ENCODE results near the gene SPEF2.

Gene SPEF2

GRCh38 chr5:35736280-35736679, 118.6 kb downstream of the SPEF2 start:
- no peak for ATAC-seq
- TF ChIP-seq ZFP30 (CRISPR knock-in tag; IDR thresholded peaks at IDR 0.05) (no peak), ESRRG (CRISPR knock-in tag; IDR thresholded peaks at IDR 0.05) (no peak), SNAI2 (CRISPR knock-in tag; IDR thresholded peaks at IDR 0.05) (no peak), RARB (CRISPR knock-in tag; IDR thresholded peaks at IDR 0.05) (no peak), CSRNP3 (CRISPR knock-in tag; IDR thresholded peaks at IDR 0.05) (no peak), OSR1 (CRISPR knock-in tag; IDR thresholded peaks at IDR 0.05) (no peak), PATZ1 (CRISPR knock-in tag; IDR thresholded peaks at IDR 0.05; ENCODE audit: borderline replicate concordance) (no peak)

- TF ChIP-seq PATZ1 (CRISPR knock-in tag; IDR thresholded peaks at IDR 0.05; ENCODE audit: borderline replicate concordance) (no peak), GLIS3 (CRISPR knock-in tag; IDR thresholded peaks at IDR 0.05) (no peak), OSR1 (CRISPR knock-in tag; IDR thresholded peaks at IDR 0.05) (no peak), ISL1 (CRISPR knock-in tag; IDR thresholded peaks at IDR 0.05) (no peak), CSRNP3 (CRISPR knock-in tag; IDR thresholded peaks at IDR 0.05) (no peak), TCF4 (CRISPR knock-in tag; IDR thresholded peaks at IDR 0.05; ENCODE audit: borderline replicate concordance) (no peak), SNAI2 (CRISPR knock-in tag; IDR thresholded peaks at IDR 0.05) (no peak), ZNF565 (CRISPR knock-in tag; conservative IDR thresholded peaks at IDR 0.05; ENCODE audit: low read depth) (no peak), TOX (CRISPR knock-in tag; IDR thresholded peaks at IDR 0.05; ENCODE audit: borderline replicate concordance) (no peak), ARNTL (CRISPR knock-in tag; IDR thresholded peaks at IDR 0.05; ENCODE audit: borderline replicate concordance, low read depth) (no peak), PPARA (CRISPR knock-in tag; IDR thresholded peaks at IDR 0.05; ENCODE audit: borderline replicate concordance) (no peak), CSDC2 (CRISPR knock-in tag; IDR thresholded peaks at IDR 0.05) (no peak), RARB (CRISPR knock-in tag; IDR thresholded peaks at IDR 0.05) (no peak), BACH2 (CRISPR knock-in tag; IDR thresholded peaks at IDR 0.05; ENCODE audit: borderline replicate concordance) (no peak), ZNF70 (CRISPR knock-in tag; IDR thresholded peaks at IDR 0.05) (no peak), ZFP30 (CRISPR knock-in tag; IDR thresholded peaks at IDR 0.05) (no peak), CREB5 (CRISPR knock-in tag; IDR thresholded peaks at IDR 0.05; ENCODE audit: low read depth) (no peak), ZC3H10 (CRISPR knock-in tag; IDR thresholded peaks at IDR 0.05) (no peak), ESRRG (CRISPR knock-in tag; IDR thresholded peaks at IDR 0.05) (no peak)
- no peak for ATAC-seq
Measured at GRCh38 chr5:35741126-35741716, 123.6 kb downstream of the SPEF2 start.

DNA sequence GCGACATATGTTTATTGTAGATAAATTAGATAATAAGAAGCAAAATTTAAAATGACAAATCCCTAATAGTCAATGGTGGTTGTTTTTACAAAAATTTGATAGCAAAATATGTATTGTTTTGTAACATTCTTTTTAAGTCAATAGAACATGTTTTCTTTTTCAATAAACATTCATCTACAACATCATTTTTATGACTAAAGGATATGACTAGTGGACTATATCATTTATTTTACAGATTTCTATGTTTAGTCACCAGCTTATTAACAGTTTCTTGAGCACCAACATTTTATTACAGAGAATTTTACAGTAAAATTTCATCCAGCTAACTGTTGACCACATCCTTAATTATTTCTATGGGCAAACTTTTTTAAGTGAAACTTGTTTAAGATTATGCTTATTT, 124.3 kb downstream of the SPEF2 start:
- TF ChIP-seq ISL1 (CRISPR knock-in tag; IDR thresholded peaks at IDR 0.05) (no peak), CSRNP3 (CRISPR knock-in tag; IDR thresholded peaks at IDR 0.05) (no peak), TCF4 (CRISPR knock-in tag; IDR thresholded peaks at IDR 0.05; ENCODE audit: borderline replicate concordance) (no peak)
- no peak for ATAC-seq
